SK-N-SH treated with all-trans-retinoic acid at 6 μM for 48 hours (cell line): ENCODE measurements around the gene BANP.
"Not testable (repeated sequence)": the region's sequence is repeated elsewhere in the genome, so short reads cannot be mapped to it uniquely, and the experiment has no call there.

Experiments
- ARNTL ChIP-seq: fragments of 450-650 bp; formaldehyde crosslinking; IDR thresholded peaks from 2 replicates; pipeline ENCODE4 v1.5.0; 2020; ENCODE audit warnings: low read depth, mild to moderate bottlenecking, moderate library complexity, borderline replicate concordance
- ESRRG ChIP-seq: fragments of 250-450 bp; sonication (Bioruptor Pico); IDR thresholded peaks from 2 replicates; pipeline ENCODE4 v1.6.1; 2021; ENCODE audit warnings: mild to moderate bottlenecking
- SNAI2 ChIP-seq: fragments of 250-450 bp; sonication (Bioruptor Pico); IDR thresholded peaks from 2 replicates; pipeline ENCODE4 v1.5.0; 2020; ENCODE audit warnings: mild to moderate bottlenecking, moderate library complexity
- TCF4 ChIP-seq: fragments of 250-450 bp; sonication (Bioruptor Pico); IDR thresholded peaks from 2 replicates; pipeline ENCODE4 v1.8.0; 2021; ENCODE audit warnings: mild to moderate bottlenecking, moderate library complexity, borderline replicate concordance
- TOX ChIP-seq: fragments of 250-450 bp; sonication (Bioruptor Pico); IDR thresholded peaks from 2 replicates; pipeline ENCODE4 v1.8.0; 2021; ENCODE audit warnings: mild to moderate bottlenecking, moderate library complexity, borderline replicate concordance
- ZC3H10 ChIP-seq: fragments of 250-450 bp; sonication (Bioruptor Pico); IDR thresholded peaks from 2 replicates; pipeline ENCODE4 v1.5.1; 2021; ENCODE audit warnings: mild to moderate bottlenecking, moderate library complexity
- ZFP3 ChIP-seq: fragments of 250-450 bp; sonication (Bioruptor Pico); IDR thresholded peaks from 2 replicates; pipeline ENCODE4 v1.5.0; 2020; ENCODE audit warnings: mild to moderate bottlenecking, moderate library complexity
- ZNF8 ChIP-seq: fragments of 450-650 bp; formaldehyde crosslinking; IDR thresholded peaks from 2 replicates; pipeline ENCODE4 v1.5.0; 2020; ENCODE audit warnings: mild to moderate bottlenecking, moderate library complexity
- TF ChIP-seq, protein P1 (sequence below): fragments of 250-450 bp; sonication (Bioruptor Pico); IDR thresholded peaks from 2 replicates; pipeline ENCODE4 v1.8.0; 2020; ENCODE audit warnings: mild to moderate bottlenecking, moderate library complexity, borderline replicate concordance
- TF ChIP-seq, protein P2 (sequence below): fragments of 250-450 bp; sonication (Bioruptor Pico); IDR thresholded peaks from 2 replicates; pipeline ENCODE4 v1.8.0; 2021; ENCODE audit warnings: low read depth, mild to moderate bottlenecking, moderate library complexity, borderline replicate concordance

DNA sequence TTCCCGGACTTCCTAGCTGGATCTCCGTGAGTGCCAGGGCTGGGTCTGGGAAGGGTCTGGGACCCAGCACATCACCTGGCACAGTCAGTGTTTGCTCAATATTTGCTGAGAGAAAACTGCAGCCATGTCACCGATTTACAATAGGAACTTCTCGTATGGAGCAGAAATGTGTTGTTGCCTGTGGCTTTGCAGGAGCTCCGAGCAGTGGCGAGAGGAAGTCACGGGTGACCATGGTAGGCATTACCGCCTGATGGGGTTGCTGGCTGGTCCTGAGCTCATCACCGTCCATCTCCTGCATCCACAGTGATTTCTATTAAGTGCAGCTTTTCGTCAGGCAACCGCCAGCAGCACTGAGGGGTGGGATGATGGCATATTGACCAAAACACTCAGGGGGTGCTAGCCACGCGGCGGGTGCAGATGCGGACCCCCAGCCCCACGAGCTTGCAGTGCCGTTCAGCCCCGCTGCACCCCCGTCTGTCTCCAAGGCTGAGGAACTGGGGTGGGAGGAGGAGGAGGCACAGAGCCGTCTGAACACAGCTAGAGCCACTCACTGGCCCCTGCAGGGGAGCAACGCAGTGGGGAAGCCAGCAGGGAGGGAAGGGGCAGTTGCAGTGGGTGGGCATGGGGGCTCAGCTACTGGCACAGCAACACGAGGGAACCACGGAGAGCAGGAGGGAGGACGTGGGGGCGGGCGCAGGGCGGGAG, 37.1 kb upstream of the BANP start:
- not testable (repeated sequence) for TF ChIP-seq TOX (CRISPR knock-in tag); ESRRG (CRISPR knock-in tag); ZNF8; ZC3H10 (CRISPR knock-in tag); SNAI2 (CRISPR knock-in tag); ARNTL (CRISPR knock-in tag); TCF4 (CRISPR knock-in tag); ZFP3 (CRISPR knock-in tag)
- TF ChIP-seq, protein P1, sequence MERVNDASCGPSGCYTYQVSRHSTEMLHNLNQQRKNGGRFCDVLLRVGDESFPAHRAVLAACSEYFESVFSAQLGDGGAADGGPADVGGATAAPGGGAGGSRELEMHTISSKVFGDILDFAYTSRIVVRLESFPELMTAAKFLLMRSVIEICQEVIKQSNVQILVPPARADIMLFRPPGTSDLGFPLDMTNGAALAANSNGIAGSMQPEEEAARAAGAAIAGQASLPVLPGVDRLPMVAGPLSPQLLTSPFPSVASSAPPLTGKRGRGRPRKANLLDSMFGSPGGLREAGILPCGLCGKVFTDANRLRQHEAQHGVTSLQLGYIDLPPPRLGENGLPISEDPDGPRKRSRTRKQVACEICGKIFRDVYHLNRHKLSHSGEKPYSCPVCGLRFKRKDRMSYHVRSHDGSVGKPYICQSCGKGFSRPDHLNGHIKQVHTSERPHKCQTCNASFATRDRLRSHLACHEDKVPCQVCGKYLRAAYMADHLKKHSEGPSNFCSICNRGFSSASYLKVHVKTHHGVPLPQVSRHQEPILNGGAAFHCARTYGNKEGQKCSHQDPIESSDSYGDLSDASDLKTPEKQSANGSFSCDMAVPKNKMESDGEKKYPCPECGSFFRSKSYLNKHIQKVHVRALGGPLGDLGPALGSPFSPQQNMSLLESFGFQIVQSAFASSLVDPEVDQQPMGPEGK (CRISPR knock-in tag) = not testable (repeated sequence)
- TF ChIP-seq, protein P2, sequence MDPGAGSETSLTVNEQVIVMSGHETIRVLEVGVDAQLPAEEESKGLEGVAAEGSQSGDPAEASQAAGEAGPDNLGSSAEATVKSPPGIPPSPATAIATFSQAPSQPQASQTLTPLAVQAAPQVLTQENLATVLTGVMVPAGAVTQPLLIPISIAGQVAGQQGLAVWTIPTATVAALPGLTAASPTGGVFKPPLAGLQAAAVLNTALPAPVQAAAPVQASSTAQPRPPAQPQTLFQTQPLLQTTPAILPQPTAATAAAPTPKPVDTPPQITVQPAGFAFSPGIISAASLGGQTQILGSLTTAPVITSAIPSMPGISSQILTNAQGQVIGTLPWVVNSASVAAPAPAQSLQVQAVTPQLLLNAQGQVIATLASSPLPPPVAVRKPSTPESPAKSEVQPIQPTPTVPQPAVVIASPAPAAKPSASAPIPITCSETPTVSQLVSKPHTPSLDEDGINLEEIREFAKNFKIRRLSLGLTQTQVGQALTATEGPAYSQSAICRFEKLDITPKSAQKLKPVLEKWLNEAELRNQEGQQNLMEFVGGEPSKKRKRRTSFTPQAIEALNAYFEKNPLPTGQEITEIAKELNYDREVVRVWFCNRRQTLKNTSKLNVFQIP (CRISPR knock-in tag) = not testable (repeated sequence)
